Measurements from ENCODE around the gene EFNA5. TPM values are rescaled to one million over a fixed set of nuclear protein-coding genes. Genes with fewer than 3 reads are reported as not detected.

EFNA5 gene
- total and polyA plus RNA-seq, 2 of the 13 experiments (the other 11 are each of a cell fraction or from before 2014, with no cell fraction given), result not detected

DNA sequence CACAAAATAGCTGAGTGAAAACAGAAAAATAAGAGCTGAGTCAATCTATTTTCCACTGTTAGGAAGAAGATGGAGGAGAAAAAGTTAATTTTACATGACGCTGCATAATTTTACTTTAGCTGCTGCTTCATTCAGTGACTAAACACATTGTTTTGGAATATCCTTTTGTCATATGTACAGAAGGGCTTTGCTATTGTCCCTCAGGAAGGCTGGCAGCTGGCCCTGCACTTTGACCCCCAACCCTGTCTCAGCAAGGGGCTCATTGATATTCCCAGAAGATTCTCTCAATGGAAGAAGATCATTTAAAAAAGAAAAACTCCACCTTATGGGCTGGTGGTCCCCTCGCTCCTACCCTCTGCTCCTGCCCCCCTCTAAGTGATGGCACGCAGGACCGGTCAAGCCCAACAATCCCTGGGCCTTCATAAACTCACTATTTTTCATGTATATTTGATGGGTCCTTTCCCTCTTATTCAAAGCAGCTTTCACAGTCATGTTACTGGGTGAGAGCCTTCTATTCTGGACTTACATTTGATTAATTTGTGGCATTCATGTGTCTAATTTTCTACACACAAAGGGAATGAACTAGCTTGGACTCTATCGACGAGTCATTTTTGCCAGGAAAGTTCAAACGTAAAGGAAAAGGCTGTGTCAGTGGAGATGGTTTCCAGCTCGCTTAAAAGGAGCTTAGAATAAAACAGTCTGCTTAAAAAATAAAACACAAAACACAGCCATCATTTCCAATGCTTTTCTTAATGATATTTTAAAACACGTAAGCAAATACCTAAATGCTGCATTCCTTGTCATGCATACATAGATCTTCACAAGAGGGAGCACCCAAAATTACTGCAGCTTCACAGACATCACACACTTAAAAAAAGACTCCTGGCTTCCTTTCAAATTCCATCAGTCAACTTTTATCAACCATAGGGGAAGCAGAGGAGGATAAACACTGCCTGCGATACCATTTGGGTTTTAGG, 104.7 kb downstream of the EFNA5 start:
- Histone ChIP-seq H2AFZ (ENCODE audit: low read length) (no peak overlapping the region), H4K20me1 (ENCODE audit: insufficient read depth, low read length) (no peaks in the 10 kb centered on the region), H3K27me3 (ENCODE audit: control insufficient read depth in 1 of 2, insufficient read depth in 2 of 2, low read length in 2 of 2) (no peaks in the 10 kb centered on the region; a peak in 1 of 5 replicates), H3K4me3 (replicated peaks in 1 of 3; ENCODE audit: insufficient read depth in 1 of 3, low read depth in 2 of 3, low read length in 3 of 3) (no peak overlapping the region), H3K9me3 (ENCODE audit: low read length) (no peaks in the 10 kb centered on the region), H3K9ac (ENCODE audit: insufficient read depth, low read depth, low read length) (no peak overlapping the region), H3K27ac (ENCODE audit: extremely low read length, insufficient read depth, low read length) (no peak overlapping the region), H3K4me1 (ENCODE audit: insufficient read depth, low read length) (peaks cover 5% of the 10 kb centered on the region), H3K36me3 (replicated peaks in 1 of 2; ENCODE audit: control insufficient read depth in 1 of 2, insufficient read depth in 2 of 2, low read length in 2 of 2) (no peaks in the 10 kb centered on the region), H3K4me2 (ENCODE audit: low read depth, low read length) (no peak overlapping the region), H3K79me2 (ENCODE audit: insufficient read depth, low read length) (no peaks in the 10 kb centered on the region)
- FAIRE-seq (no peak), DNase-seq (ENCODE audit: low spot score) (no peak), ATAC-seq (no peak)
- TF ChIP-seq MAFK (conservative IDR thresholded peaks at IDR 0.05 in 1 of 2, IDR thresholded peaks at IDR 0.05 in 1 of 2; ENCODE audit: low read length in 2 of 2) (peak in 1 of 2 experiments; percentile 35; a peak in 1 of 4 replicates), ZNF670 (CRISPR knock-in tag; IDR thresholded peaks at IDR 0.05; ENCODE audit: borderline replicate concordance) (no peak), ELF3 (CRISPR knock-in tag; IDR thresholded peaks at IDR 0.05) (no peak), MYNN (CRISPR knock-in tag; IDR thresholded peaks at IDR 0.05; ENCODE audit: low read depth) (no peak), GABPA (IDR thresholded peaks at IDR 0.05; ENCODE audit: low read depth, low read length) (no peak), GABPA (CRISPR knock-in tag; IDR thresholded peaks at IDR 0.05; ENCODE audit: low read depth) (no peak), ZZZ3 (CRISPR knock-in tag; IDR thresholded peaks at IDR 0.05; ENCODE audit: borderline replicate concordance) (no peak), NCOA5 (CRISPR knock-in tag; IDR thresholded peaks at IDR 0.05) (no peak)
- TF ChIP-seq, protein P1, sequence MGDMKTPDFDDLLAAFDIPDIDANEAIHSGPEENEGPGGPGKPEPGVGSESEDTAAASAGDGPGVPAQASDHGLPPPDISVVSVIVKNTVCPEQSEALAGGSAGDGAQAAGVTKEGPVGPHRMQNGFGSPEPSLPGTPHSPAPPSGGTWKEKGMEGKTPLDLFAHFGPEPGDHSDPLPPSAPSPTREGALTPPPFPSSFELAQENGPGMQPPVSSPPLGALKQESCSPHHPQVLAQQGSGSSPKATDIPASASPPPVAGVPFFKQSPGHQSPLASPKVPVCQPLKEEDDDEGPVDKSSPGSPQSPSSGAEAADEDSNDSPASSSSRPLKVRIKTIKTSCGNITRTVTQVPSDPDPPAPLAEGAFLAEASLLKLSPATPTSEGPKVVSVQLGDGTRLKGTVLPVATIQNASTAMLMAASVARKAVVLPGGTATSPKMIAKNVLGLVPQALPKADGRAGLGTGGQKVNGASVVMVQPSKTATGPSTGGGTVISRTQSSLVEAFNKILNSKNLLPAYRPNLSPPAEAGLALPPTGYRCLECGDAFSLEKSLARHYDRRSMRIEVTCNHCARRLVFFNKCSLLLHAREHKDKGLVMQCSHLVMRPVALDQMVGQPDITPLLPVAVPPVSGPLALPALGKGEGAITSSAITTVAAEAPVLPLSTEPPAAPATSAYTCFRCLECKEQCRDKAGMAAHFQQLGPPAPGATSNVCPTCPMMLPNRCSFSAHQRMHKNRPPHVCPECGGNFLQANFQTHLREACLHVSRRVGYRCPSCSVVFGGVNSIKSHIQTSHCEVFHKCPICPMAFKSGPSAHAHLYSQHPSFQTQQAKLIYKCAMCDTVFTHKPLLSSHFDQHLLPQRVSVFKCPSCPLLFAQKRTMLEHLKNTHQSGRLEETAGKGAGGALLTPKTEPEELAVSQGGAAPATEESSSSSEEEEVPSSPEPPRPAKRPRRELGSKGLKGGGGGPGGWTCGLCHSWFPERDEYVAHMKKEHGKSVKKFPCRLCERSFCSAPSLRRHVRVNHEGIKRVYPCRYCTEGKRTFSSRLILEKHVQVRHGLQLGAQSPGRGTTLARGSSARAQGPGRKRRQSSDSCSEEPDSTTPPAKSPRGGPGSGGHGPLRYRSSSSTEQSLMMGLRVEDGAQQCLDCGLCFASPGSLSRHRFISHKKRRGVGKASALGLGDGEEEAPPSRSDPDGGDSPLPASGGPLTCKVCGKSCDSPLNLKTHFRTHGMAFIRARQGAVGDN (CRISPR knock-in tag; IDR thresholded peaks at IDR 0.05), result no peak
- TF ChIP-seq, protein P2, sequence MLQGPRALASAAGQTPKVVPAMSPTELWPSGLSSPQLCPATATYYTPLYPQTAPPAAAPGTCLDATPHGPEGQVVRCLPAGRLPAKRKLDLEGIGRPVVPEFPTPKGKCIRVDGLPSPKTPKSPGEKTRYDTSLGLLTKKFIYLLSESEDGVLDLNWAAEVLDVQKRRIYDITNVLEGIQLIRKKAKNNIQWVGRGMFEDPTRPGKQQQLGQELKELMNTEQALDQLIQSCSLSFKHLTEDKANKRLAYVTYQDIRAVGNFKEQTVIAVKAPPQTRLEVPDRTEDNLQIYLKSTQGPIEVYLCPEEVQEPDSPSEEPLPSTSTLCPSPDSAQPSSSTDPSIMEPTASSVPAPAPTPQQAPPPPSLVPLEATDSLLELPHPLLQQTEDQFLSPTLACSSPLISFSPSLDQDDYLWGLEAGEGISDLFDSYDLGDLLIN (CRISPR knock-in tag; IDR thresholded peaks at IDR 0.05; ENCODE audit: borderline replicate concordance), result no peak
- ChIA-PET CTCF (ENCODE audit: low intra/inter-chr PET ratio, low total read pairs) (no interaction called here), POLR2A (no interaction called here)
- intact Hi-C loops (cut with micrococcal nuclease; ENCODE audit: unreplicated experiment), result no loop called here
- in situ Hi-C loops (cut with HindIII; ENCODE audit: extremely low pct_ligation_motif_present, low pct_unique_long_range_greater_than_20kb), result no loop called here
- WGBS (ENCODE audit: low lambda C conversion rate), result 65% methylated on average over 10 of the region's 10 CpGs
- BruUV-seq (replicated peaks), result no TSS peak

Measured in HepG2 (cell line).